IPS-15b (cell line): Measurements from ENCODE around the gene CCDC86.

Source experiments
- H3K27me3 ChIP-seq: one replicate; pipeline ENCODE4 v1.6.1; 2013; ENCODE audit warnings: low read length; ENCODE audit not compliant: control insufficient read depth, insufficient read depth
- H3K36me3 ChIP-seq: one replicate; pipeline ENCODE4 v1.6.1; 2013; ENCODE audit warnings: low read length; ENCODE audit not compliant: control insufficient read depth, insufficient read depth
- H3K4me1 ChIP-seq: one replicate; pipeline ENCODE4 v1.6.1; 2013; ENCODE audit warnings: mild to moderate bottlenecking, low read length; ENCODE audit not compliant: control insufficient read depth, insufficient read depth
- H3K4me3 ChIP-seq: one replicate; pipeline ENCODE4 v1.5.1; 2013; ENCODE audit warnings: low read depth, low read length
- H3K9ac ChIP-seq: one replicate; pipeline ENCODE4 v1.6.1; 2013; ENCODE audit warnings: low read depth, mild to moderate bottlenecking, low read length
- H3K9me3 ChIP-seq: one replicate; pipeline ENCODE4 v1.6.1; 2013; ENCODE audit warnings: mild to moderate bottlenecking, low read length; ENCODE audit not compliant: control insufficient read depth, insufficient read depth

CCDC86 gene

GRCh38 chr11:60857378-60858232 lies 15.7 kb downstream of the CCDC86 start:
- peaks cover 26% of the 10 kb centered on the region for H3K27me3 ChIP-seq
- no peaks in the 10 kb centered on the region for H3K36me3 ChIP-seq
- H3K4me3 ChIP-seq = no peak overlapping the region
- H3K9ac ChIP-seq = no peak overlapping the region
- H3K4me1 ChIP-seq = no peaks in the 10 kb centered on the region
- no peaks in the 10 kb centered on the region for H3K9me3 ChIP-seq

GRCh38 chr11:60858236-60858635 lies 16.3 kb downstream of the CCDC86 start:
- no peak overlapping the region for H3K9ac ChIP-seq

GRCh38 chr11:60858731-60859464 lies 17.0 kb downstream of the CCDC86 start:
- Histone ChIP-seq H3K9ac (no peak overlapping the region), H3K4me1 (no peaks in the 10 kb centered on the region), H3K36me3 (no peaks in the 10 kb centered on the region), H3K9me3 (no peaks in the 10 kb centered on the region), H3K27me3 (peaks cover 15% of the 10 kb centered on the region), H3K4me3 (no peak overlapping the region)

More at GRCh38 chr11:60858236-60858635, 16.3 kb downstream of the CCDC86 start:
- H3K4me1 ChIP-seq = no peaks in the 10 kb centered on the region
- H3K4me3 ChIP-seq = no peak overlapping the region
- H3K27me3 ChIP-seq = peaks cover 21% of the 10 kb centered on the region
- H3K36me3 ChIP-seq = no peaks in the 10 kb centered on the region
- H3K9me3 ChIP-seq = no peaks in the 10 kb centered on the region

GRCh38 chr11:60859616-60860250 lies 17.8 kb downstream of the CCDC86 start:
- H3K27me3 ChIP-seq = peaks cover 6% of the 10 kb centered on the region
- H3K36me3 ChIP-seq = no peaks in the 10 kb centered on the region
- no peak overlapping the region for H3K9ac ChIP-seq
- H3K9me3 ChIP-seq = no peaks in the 10 kb centered on the region
- H3K4me3 ChIP-seq = no peak overlapping the region
- H3K4me1 ChIP-seq = no peaks in the 10 kb centered on the region

GRCh38 chr11:60860943-60861342 lies 19.0 kb downstream of the CCDC86 start:
- Histone ChIP-seq H3K9me3 (no peaks in the 10 kb centered on the region), H3K27me3 (no peaks in the 10 kb centered on the region), H3K36me3 (no peaks in the 10 kb centered on the region), H3K9ac (no peak overlapping the region), H3K4me1 (no peaks in the 10 kb centered on the region), H3K4me3 (no peak overlapping the region)

- H3K4me3 ChIP-seq = no peak overlapping the region
- no peaks in the 10 kb centered on the region for H3K36me3 ChIP-seq
- no peaks in the 10 kb centered on the region for H3K4me1 ChIP-seq
- no peaks in the 10 kb centered on the region for H3K27me3 ChIP-seq
- H3K9me3 ChIP-seq = no peaks in the 10 kb centered on the region
- H3K9ac ChIP-seq = no peak overlapping the region
Observed at GRCh38 chr11:60862171-60862570, 20.3 kb downstream of the CCDC86 start.

GRCh38 chr11:60863550-60864521 lies 21.9 kb downstream of the CCDC86 start:
- no peaks in the 10 kb centered on the region for H3K36me3 ChIP-seq
- H3K27me3 ChIP-seq = no peaks in the 10 kb centered on the region
- no peak overlapping the region for H3K4me3 ChIP-seq
- no peak overlapping the region for H3K9ac ChIP-seq
- H3K4me1 ChIP-seq = no peaks in the 10 kb centered on the region
- no peaks in the 10 kb centered on the region for H3K9me3 ChIP-seq

GRCh38 chr11:60864856-60865513 lies 23.1 kb downstream of the CCDC86 start:
- no peak overlapping the region for H3K4me3 ChIP-seq
- no peaks in the 10 kb centered on the region for H3K36me3 ChIP-seq
- H3K27me3 ChIP-seq = no peaks in the 10 kb centered on the region
- no peak overlapping the region for H3K9ac ChIP-seq
- no peaks in the 10 kb centered on the region for H3K4me1 ChIP-seq
- H3K9me3 ChIP-seq = no peaks in the 10 kb centered on the region

- H3K9ac ChIP-seq = no peak within 1 kb of the TSS
- H3K4me3 ChIP-seq = no peak within 1 kb of the TSS
- H3K36me3 ChIP-seq = no peaks in the 10 kb centered on the region
- no peaks in the 10 kb centered on the region for H3K4me1 ChIP-seq
- no peaks in the 10 kb centered on the region for H3K9me3 ChIP-seq
- no peaks in the 10 kb centered on the region for H3K27me3 ChIP-seq
Observed at GRCh38 chr11:60866911-60867870, 25.3 kb downstream of the CCDC86 start, which contains the start of gene ZP1. Gene ZP1, plus strand, starts transcription at chr11:60867542. Its CDS starts 20 bp downstream, at chr11:60867562.
